MM.1S (cell line): ENCODE measurements around the gene OXSR1.

Experiments used
- DNase-seq: peaks from one replicate; pipeline ENCODE4 v3.0.0-alpha.2; 2015
- H2AFZ ChIP-seq: fragments of 300-600 bp; sonication (generic); 2 replicates; pipeline ENCODE4 v1.6.0; 2016; ENCODE audit warnings: antibody characterized with exemption, low read length
- H3F3A ChIP-seq: fragments of 300-600 bp; sonication (generic); 2 replicates; pipeline ENCODE4 v1.6.1; 2016; ENCODE audit warnings: mild to moderate bottlenecking, antibody characterized with exemption, low read length, moderate library complexity, mixed read lengths; ENCODE audit not compliant: insufficient read depth
- H3K27ac ChIP-seq: fragments of 300-600 bp; sonication (generic); 2 replicates; pipeline ENCODE4 v1.5.1; 2016; ENCODE audit warnings: mild to moderate bottlenecking, low read length
- H3K27me3 ChIP-seq: fragments of 300-600 bp; sonication (generic); replicated peaks from 2 replicates; pipeline ENCODE4 v1.6.0; 2016; ENCODE audit warnings: low read length; ENCODE audit not compliant: insufficient read depth
- H3K36me3 ChIP-seq: fragments of 300-600 bp; sonication (generic); replicated peaks from 2 replicates; pipeline ENCODE4 v1.6.1; 2016; ENCODE audit warnings: mild to moderate bottlenecking, low read length, mixed read lengths; ENCODE audit not compliant: insufficient read depth
- H3K4me1 ChIP-seq: fragments of 300-600 bp; sonication (generic); 2 replicates; pipeline ENCODE4 v1.6.1; 2016; ENCODE audit warnings: low read length, mixed read lengths
- H3K4me2 ChIP-seq: fragments of 300-600 bp; sonication (generic); 2 replicates; pipeline ENCODE4 v1.6.0; 2016; ENCODE audit warnings: low read depth, low read length
- H3K4me3 ChIP-seq: fragments of 300-600 bp; sonication (generic); 2 replicates; pipeline ENCODE4 v1.5.1; 2016; ENCODE audit warnings: low read length, mixed read lengths
- H3K79me2 ChIP-seq: fragments of 300-600 bp; sonication (generic); 2 replicates; pipeline ENCODE4 v1.6.1; 2016; ENCODE audit warnings: mixed run types, low read length, mixed read lengths
- H3K9ac ChIP-seq: fragments of 300-600 bp; sonication (generic); 2 replicates; pipeline ENCODE4 v1.6.1; 2016; ENCODE audit warnings: low read length, mixed read lengths
- H3K9me2 ChIP-seq: fragments of 300-600 bp; sonication (generic); replicated peaks from 2 replicates; pipeline ENCODE4 v1.6.1; 2016; ENCODE audit warnings: mild to moderate bottlenecking, low read length, mixed read lengths; ENCODE audit not compliant: insufficient read depth
- H3K9me3 ChIP-seq: fragments of 300-600 bp; sonication (generic); replicated peaks from 2 replicates; pipeline ENCODE4 v1.6.1; 2016; ENCODE audit warnings: mild to moderate bottlenecking, low read length, mixed read lengths; ENCODE audit not compliant: insufficient read depth
- H4K20me1 ChIP-seq: fragments of 300-600 bp; sonication (generic); 2 replicates; pipeline ENCODE4 v1.6.1; 2016; ENCODE audit warnings: mild to moderate bottlenecking, low read length, moderate library complexity, mixed read lengths; ENCODE audit not compliant: insufficient read depth
- CTCF ChIP-seq: fragments of 300-600 bp; sonication (generic); IDR thresholded peaks from 2 replicates; pipeline ENCODE4 v1.5.1; 2016; ENCODE audit warnings: antibody characterized with exemption, low read length, mixed read lengths
- EZH2 ChIP-seq: fragments of 300-600 bp; sonication (generic); optimal IDR thresholded peaks from 2 replicates; pipeline ENCODE3; 2017; ENCODE audit warnings: low read depth, mild to moderate bottlenecking, antibody characterized with exemption, low read length, mixed read lengths
- EZH2phosphoT487 ChIP-seq: fragments of 300-600 bp; sonication (generic); IDR thresholded peaks from 2 replicates; pipeline ENCODE4 v1.6.1; 2018; ENCODE audit warnings: antibody characterized with exemption, low read length

The OXSR1 gene

DNA sequence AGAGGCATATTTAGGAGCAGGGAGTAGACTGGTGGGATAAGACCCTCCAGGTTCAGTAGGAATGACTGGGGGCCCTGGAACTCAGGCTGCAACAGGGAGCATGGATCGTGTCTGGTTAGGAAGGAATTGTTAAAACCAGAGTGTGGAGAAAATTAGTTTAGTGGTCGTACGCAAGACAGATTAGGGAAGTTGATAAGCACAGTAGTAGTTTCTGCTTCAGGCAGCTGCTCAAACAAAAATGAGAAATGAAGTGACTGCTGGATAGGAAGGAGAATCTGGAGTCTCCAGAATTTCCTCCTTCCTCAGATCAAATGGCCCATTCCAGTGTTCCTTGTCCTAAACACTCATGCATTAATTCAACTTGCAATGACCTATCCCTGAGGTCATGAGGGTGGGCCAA is 15.6 kb upstream of the OXSR1 start:
- TF ChIP-seq EZH2phosphoT487 (no peak), EZH2 (no peak), CTCF (no peak)
- Histone ChIP-seq H3K4me2 (no peak overlapping the region), H3K9me2 (no peaks in the 10 kb centered on the region), H3K36me3 (no peaks in the 10 kb centered on the region), H3K27ac (no peak overlapping the region), H3K27me3 (no peaks in the 10 kb centered on the region), H3K4me1 (no peaks in the 10 kb centered on the region), H3K9ac (no peak overlapping the region), H3K4me3 (no peak overlapping the region), H3F3A (no peaks in the 10 kb centered on the region), H2AFZ (no peak overlapping the region), H4K20me1 (no peaks in the 10 kb centered on the region), H3K79me2 (no peaks in the 10 kb centered on the region), H3K9me3 (no peaks in the 10 kb centered on the region)
- no peak for DNase-seq

- H3K79me2 ChIP-seq = no peaks in the 10 kb centered on the region
- no peak for TF ChIP-seq EZH2phosphoT487
- no peak for TF ChIP-seq CTCF
- no peak for TF ChIP-seq EZH2
- H3K27ac ChIP-seq = no peak overlapping the region
- no peaks in the 10 kb centered on the region for H3K9me3 ChIP-seq
- no peaks in the 10 kb centered on the region for H4K20me1 ChIP-seq
- H3K27me3 ChIP-seq = no peaks in the 10 kb centered on the region
- no peak overlapping the region for H2AFZ ChIP-seq
- H3K4me2 ChIP-seq = no peak overlapping the region
- no peaks in the 10 kb centered on the region for H3F3A ChIP-seq
- no peaks in the 10 kb centered on the region for H3K36me3 ChIP-seq
- no peak overlapping the region for H3K4me3 ChIP-seq
- H3K9me2 ChIP-seq = no peaks in the 10 kb centered on the region
- H3K4me1 ChIP-seq = no peaks in the 10 kb centered on the region
- H3K9ac ChIP-seq = no peak overlapping the region
- no peak for DNase-seq
These were observed 14.4 kb upstream of the OXSR1 start for GRCh38 chr3:38150780-38151528.

DNA sequence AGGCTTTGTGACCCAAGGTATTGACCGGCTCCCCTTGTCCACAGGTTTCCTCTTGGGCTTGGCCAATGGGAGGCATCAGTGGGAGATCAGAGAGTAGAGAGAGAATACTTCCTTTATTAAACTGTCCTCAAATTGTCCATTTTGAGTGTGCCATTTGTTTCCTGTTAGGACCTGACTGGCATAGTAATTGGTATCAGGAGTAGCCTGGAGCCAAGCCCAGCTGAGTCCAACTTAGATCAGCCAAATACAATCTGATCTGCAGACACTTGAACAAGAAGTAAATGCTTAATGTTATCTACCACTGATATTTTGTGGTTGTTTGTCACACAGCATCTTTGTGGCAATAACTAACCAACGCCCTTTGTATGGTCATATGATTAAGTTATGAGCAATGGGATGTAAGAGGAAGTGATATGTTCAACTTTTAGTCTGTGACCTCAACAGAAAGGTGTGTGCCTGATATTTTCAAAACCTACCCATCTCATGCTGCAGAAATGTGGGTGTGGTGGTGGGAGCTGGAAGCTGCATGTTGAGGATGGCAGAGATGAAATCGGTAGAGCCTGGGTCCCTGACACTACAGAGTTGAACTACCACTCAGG is 13.6 kb upstream of the OXSR1 start:
- Histone ChIP-seq H4K20me1 (no peaks in the 10 kb centered on the region), H3K27me3 (no peaks in the 10 kb centered on the region), H3K4me1 (no peaks in the 10 kb centered on the region), H3K9ac (no peak overlapping the region), H3K79me2 (no peaks in the 10 kb centered on the region), H3K9me2 (no peaks in the 10 kb centered on the region), H3K27ac (no peak overlapping the region), H3K9me3 (no peaks in the 10 kb centered on the region), H3F3A (no peaks in the 10 kb centered on the region), H2AFZ (no peak overlapping the region), H3K36me3 (no peaks in the 10 kb centered on the region), H3K4me2 (no peak overlapping the region), H3K4me3 (no peak overlapping the region)
- no peak for DNase-seq
- TF ChIP-seq CTCF (no peak), EZH2phosphoT487 (no peak), EZH2 (no peak)
